Hippocampal formation (tissue), 2 donors: ENCODE results near the gene MAST1.
A peak's percentile ranks its signal among the peaks of the same experiment; 100 is the strongest.
"Not testable (repeated sequence)": the region's sequence is repeated elsewhere in the genome, so short reads cannot be mapped to it uniquely, and the experiment has no call there.

Experiments
- DNase-seq, 2 donors: peaks; one replicate each; lab custom pipeline; 2025; lab: John Stamatoyannopoulos, UW

Gene MAST1

DNA sequence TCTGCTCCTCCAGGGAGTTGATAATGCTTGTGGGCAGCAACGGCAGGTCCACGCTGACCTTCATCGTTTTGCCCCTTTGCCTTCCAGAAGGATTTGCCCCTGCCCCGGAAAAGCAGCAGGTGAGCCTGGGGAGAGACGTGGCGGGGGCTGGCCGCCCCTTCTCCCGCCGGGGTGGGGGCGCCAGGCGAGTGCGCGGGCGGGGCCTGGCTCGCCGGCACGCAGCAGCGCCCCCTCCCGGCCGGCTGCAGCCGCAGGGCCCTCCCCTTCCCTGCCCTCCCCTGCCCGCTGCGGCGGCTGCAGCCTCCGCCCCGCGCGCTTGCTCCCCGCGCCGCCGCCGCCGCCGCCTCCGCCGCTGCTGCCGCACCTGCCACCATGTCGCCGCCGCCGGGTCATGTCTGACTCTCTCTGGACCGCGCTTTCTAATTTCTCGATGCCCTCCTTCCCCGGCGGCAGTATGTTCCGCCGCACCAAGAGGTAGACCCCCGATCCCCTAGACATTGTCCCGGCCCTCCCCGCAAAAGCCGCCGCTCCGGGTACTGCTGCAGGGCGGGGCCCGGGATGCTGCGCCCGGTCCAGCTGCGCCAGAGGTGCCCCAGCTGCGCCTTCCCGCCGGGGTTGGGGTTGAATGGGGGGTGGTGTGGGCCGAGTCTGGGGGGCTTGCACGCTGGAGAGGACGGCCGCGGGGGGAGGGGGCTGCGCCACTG is at the start of gene MAST1:
TSS of gene MAST1 (plus strand) at position 334 of the 704 bp plus-strand sequence. CDS start at position 392, 58 bp downstream.
- DNase-seq = no peak

DNA sequence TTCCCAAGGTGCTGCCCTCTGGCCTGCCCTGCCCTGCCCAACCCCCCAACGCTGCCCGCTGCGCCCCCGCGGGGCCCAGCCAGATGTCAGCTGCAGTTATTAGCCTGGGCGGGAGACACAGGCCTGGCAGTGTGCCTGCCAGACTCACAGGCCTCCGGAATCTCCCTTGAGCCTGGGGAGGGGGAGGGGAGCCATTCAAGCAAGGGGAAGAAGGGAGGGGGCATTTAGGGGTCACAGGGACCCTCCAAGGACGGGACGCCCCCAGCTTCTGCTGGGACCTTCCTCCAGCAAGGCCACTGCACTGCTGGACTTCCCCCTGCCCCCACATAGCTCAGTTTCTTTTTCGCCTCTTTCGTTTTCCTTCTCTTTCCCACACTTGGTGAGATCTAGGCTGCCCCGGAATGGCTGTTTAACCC is 49.6 kb upstream of the MAST1 start:
- DNase-seq = peak in 1 of 2 donors; percentile 52

- DNase-seq = peak in 1 of 2 donors; percentile 12
These were observed 49.0 kb upstream of the MAST1 start for GRCh38 chr19:12789098-12789903.

DNA sequence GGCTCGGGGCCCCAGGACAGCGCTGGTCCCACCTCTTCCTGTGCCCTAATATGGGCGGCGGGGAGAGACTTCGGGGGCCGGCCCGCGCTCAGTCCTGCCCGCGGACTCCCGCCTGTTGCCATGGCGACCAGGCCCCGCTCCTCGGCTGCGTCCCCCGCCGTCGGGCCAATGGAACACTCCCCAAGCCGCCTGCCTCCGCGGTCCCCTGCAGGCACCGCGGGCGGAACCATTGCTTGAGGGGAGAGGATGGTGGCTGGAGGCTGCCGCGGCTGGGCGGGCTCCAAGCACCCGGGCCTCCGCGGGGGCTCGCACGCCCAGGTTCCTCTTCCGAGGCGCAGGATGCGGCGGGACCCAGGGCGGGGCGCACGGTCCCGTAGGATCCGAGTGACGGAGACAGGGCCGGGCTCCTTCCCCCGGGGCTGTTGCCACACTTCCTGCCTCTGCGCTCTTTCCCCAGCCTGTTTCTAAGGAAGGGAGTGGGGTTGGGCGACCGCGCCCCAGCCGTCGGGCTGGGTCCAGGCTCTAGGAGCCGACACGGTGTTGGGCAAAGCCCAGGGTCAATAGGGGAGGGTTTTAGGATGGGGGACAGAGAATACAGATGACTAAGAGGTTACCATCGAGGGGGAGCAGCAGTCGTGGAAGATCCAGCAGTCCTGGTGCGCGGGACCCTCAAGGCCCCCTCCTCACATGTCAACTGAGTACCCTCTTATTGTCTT is 48.3 kb upstream of the MAST1 start:
- peak; percentile 89 to 94 for DNase-seq

DNA sequence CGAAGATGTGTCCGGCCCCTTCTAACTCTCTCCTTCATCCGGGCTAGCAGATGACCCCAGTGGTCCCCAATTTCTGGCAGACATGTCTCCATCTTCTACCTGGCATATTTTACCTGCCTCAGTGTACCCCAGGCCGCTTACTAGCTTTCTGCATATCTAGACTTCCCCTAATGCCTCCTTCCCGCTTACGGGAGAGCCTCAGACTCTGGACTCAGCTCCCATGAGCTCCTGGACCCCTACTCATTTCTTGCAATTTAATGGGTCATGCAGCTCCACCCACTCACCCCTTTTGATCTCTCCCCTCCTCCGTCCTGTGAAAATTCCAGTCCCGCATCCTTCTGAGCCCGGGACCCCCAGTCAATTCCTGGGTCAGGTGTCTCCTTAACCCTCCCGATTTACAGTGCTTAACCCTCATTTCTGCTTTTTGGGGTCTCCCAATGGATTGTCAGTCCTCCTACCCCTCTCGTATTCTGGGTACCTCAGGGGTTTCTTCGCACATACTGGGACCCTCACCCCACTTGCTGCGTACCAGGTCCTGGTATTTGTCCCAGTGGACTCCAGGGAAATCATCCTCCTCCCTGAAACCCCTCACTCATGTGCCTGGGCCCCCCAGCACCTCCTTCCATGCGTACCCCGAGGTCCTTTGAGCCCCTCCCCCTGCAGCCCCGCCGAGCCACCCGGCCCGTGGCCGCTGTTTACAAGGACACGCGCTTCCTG is 47.5 kb upstream of the MAST1 start:
- DNase-seq = peak; percentile 42 to 44

DNA sequence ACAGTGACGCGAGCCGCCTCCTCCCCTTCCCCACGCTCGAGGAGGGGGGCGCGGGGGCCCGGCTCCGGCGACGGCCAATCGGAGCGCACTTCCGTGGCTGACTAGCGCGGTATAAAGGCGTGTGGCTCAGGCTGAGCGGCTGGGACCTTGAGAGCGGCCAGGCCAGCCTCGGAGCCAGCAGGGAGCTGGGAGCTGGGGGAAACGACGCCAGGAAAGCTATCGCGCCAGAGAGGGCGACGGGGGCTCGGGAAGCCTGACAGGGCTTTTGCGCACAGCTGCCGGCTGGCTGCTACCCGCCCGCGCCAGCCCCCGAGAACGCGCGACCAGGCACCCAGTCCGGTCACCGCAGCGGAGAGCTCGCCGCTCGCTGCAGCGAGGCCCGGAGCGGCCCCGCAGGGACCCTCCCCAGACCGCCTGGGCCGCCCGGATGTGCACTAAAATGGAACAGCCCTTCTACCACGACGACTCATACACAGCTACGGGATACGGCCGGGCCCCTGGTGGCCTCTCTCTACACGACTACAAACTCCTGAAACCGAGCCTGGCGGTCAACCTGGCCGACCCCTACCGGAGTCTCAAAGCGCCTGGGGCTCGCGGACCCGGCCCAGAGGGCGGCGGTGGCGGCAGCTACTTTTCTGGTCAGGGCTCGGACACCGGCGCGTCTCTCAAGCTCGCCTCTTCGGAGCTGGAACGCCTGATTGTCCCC is 46.8 kb upstream of the MAST1 start, which contains the start of gene JUNB:
TSS of gene JUNB (plus strand) at position 142 of the 706 bp plus-strand sequence. CDS start at position 428, 286 bp downstream.
- peak; percentile 95 to 98 for DNase-seq

DNA sequence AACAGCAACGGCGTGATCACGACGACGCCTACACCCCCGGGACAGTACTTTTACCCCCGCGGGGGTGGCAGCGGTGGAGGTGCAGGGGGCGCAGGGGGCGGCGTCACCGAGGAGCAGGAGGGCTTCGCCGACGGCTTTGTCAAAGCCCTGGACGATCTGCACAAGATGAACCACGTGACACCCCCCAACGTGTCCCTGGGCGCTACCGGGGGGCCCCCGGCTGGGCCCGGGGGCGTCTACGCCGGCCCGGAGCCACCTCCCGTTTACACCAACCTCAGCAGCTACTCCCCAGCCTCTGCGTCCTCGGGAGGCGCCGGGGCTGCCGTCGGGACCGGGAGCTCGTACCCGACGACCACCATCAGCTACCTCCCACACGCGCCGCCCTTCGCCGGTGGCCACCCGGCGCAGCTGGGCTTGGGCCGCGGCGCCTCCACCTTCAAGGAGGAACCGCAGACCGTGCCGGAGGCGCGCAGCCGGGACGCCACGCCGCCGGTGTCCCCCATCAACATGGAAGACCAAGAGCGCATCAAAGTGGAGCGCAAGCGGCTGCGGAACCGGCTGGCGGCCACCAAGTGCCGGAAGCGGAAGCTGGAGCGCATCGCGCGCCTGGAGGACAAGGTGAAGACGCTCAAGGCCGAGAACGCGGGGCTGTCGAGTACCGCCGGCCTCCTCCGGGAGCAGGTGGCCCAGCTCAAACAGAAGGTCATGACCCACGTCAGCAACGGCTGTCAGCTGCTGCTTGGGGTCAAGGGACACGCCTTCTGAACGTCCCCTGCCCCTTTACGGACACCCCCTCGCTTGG is 46.1 kb upstream of the MAST1 start:
- DNase-seq = peak; percentile 29 to 46

DNA sequence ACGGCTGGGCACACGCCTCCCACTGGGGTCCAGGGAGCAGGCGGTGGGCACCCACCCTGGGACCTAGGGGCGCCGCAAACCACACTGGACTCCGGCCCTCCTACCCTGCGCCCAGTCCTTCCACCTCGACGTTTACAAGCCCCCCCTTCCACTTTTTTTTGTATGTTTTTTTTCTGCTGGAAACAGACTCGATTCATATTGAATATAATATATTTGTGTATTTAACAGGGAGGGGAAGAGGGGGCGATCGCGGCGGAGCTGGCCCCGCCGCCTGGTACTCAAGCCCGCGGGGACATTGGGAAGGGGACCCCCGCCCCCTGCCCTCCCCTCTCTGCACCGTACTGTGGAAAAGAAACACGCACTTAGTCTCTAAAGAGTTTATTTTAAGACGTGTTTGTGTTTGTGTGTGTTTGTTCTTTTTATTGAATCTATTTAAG is 45.4 kb upstream of the MAST1 start:
- DNase-seq = no peak

DNA sequence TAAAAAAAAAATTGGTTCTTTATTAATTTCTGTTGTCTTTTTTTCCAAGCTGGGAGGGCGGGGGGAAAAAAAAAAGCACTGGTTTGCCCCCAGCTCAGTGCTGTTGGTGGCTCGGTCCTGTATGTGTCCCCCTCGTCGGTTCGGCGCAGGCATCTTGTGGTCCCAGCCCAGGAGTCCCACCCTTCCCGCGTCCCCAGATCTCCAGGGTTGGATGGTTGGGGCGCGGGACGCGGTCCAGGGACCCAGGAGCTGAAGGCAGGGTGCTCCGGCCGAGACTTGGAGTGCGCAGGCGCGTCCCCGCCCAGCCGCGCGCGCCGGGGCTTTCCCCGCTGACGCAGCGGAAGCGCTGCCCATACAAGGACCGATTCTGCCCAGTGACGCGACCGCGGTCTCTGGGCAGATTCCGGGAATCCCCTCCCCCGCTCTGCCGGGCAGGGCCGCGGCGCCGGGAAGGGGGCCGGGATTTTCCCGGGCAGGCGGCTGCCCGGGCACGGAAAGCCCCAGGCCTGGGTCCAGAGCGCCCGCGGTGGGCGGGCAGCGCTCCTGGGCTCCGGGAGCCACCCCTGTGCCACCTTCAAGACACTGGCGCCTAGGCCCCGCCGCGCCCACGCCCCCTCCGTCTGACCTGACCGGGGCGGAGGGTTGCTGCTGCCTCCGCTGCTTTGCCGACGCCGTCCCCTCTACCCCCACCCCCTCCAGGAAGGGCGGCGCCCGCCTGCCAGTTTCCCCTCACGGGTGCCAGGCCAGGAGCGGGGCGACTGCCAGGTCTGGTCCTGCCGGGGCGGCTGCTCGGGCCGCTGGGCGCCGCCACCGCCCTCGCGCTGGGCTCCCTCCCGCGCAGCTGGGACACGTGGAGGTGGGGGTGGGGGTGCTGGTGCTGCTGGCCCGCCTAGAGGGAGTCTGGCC is 44.8 kb upstream of the MAST1 start:
- DNase-seq = peak; percentile 80 to 89

- no peak for DNase-seq
These were observed 43.9 kb upstream of the MAST1 start for GRCh38 chr19:12794196-12794941.

DNA sequence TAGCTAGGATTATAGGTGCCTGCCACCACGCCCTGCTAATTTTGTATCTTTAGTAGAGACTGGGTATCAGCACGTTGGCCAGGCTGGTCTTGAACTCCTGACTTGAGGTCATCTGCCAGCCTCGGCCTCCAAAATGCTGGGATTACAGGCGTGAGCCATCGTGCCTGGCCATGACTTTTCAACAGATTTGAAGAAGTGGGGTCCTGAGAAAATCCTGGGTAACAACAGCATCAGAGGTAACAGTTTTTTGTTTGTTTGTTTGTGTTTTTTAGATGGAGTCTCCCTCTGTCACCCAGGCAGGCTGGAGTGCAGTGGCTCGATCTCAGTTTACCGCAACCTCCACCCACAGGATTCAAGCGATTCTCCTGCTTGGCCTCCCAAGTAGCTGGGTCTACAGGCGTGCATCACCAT is 43.3 kb upstream of the MAST1 start:
- DNase-seq = no peak

GRCh38 chr19:12796146-12797071 is 41.9 kb upstream of the MAST1 start:
- DNase-seq = peak; percentile 60 to 68

DNA sequence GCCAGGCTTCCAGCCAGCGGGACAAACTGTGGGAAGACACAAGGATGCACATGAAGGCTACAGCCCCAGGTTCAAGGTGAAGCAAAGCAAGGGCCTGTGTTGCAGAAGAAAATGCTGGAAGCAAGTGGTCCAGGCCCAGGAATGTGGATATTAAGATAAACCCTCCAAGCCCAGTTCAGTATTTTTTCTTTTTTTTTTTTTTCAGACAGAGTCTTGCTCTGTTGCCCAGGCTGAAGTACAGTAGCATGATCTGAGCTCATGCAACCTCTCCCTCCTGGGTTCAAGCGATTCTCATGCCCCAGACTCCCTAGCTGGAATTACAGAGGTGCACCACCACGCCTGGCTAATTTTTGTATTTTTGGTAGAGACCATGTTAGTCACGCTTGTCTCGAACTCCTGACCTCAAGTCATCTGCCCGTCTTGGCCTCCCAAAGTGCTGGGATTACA is 41.2 kb upstream of the MAST1 start:
- DNase-seq = no peak

DNA sequence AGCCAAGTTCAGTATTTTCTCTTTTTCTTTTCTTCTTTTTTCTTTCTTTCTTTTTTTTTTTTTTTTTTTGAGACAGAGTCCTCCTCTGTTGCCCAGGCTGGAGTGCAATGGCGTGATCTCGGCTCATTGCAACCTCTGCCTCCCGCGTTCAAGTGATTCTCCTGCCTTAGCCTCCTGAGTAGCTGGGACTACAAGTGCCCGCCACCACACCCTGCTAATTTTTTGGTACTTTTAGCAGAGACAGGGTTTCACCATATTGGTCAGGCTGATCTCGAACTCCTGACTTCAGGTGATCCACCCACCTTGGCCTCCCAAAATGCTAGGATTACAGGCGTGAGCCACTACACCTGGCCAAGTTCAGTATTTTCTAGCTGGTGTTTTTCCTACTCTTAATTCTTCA is 40.7 kb upstream of the MAST1 start:
- not testable (repeated sequence) for DNase-seq

DNA sequence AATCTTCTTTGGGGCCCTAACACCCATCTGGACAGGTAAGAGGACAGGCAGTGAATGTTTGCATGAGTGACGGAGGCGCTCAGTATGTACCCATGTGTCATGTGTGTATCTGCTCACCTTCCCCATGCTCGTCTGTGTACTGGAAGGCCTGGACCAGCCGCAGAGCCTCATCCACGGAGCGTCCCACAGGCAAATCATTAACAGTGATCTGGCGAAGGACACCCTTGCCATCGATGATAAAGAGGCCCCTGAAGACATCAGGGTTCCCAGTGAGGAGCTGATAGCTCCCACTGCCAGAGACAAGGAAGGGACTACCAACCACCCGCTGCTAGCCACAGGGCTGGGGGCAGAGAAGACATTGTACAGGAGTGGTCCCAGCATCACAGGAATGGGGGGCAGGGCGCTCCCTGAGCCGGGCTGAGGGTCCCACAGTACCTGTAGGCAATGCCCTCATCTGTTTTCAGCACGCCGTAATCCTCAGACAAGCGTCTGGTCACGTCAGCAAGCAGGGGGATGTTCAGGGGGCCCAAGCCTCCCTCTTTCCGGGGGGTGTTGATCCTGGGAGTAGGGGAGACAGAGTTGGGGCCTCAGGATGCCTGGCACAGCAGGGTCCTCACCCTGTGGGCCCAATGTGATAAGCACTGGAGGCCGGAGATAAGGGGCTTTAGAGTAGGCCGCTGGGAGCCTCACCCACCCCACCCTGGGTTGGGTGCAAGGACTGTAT is 38.4 kb upstream of the MAST1 start:
- no peak for DNase-seq

DNA sequence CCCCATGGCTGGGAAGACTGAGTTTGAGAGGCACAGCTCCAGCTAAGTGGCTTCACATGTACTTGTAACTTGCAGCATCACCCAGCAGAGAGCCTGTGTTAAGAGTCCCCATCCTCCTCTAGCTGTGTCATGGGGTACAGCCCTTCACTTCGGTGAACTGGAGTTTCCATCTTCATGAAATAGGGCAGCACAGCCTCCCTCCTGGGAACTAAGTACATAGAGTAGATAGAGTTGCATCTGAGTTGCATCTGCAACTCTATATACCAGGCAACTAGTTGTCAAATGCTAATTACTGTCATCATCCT is 37.9 kb upstream of the MAST1 start:
- DNase-seq = no peak
